ENCODE measurements around the gene RFX1. TPM values are rescaled to one million over a fixed set of nuclear protein-coding genes. Genes with fewer than 3 reads are reported as not detected.

The RFX1 gene
- total and polyA plus RNA-seq, 9 of the 15 experiments (the other 6 are each of a cell fraction or from before 2014, with no cell fraction given) = 0.14 to 19.3 (median 1.2) TPM

- TF ChIP-seq, protein P1, sequence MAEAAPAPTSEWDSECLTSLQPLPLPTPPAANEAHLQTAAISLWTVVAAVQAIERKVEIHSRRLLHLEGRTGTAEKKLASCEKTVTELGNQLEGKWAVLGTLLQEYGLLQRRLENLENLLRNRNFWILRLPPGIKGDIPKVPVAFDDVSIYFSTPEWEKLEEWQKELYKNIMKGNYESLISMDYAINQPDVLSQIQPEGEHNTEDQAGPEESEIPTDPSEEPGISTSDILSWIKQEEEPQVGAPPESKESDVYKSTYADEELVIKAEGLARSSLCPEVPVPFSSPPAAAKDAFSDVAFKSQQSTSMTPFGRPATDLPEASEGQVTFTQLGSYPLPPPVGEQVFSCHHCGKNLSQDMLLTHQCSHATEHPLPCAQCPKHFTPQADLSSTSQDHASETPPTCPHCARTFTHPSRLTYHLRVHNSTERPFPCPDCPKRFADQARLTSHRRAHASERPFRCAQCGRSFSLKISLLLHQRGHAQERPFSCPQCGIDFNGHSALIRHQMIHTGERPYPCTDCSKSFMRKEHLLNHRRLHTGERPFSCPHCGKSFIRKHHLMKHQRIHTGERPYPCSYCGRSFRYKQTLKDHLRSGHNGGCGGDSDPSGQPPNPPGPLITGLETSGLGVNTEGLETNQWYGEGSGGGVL (CRISPR knock-in tag; IDR thresholded peaks at IDR 0.05) = no peak
- TF ChIP-seq PTRF (tag; IDR thresholded peaks at IDR 0.05) = 0 out of 2 replicates have a peak, but pooled peaks have one; percentile 36
- TF ChIP-seq HCFC1 (IDR thresholded peaks at IDR 0.05; ENCODE audit: low read depth, low read length) = peak; percentile 31; the same call in 1 of the 2 replicates
- TF ChIP-seq FOXA1 (IDR thresholded peaks at IDR 0.05; ENCODE audit: borderline replicate concordance) = no peak
- TF ChIP-seq CC2D1A (IDR thresholded peaks at IDR 0.05) = peak; percentile 68; the same call in 1 of the 2 replicates
- no peak for TF ChIP-seq EZH2 (IDR thresholded peaks at IDR 0.05; ENCODE audit: borderline replicate concordance, low read depth, low read length)
- TF ChIP-seq CREB3 (tag; conservative IDR thresholded peaks at IDR 0.05; ENCODE audit: low read depth) = no peak
- peak; percentile 33; the same call in 1 of the 2 replicates for TF ChIP-seq ZNF592 (IDR thresholded peaks at IDR 0.05)
- TF ChIP-seq RBM25 (IDR thresholded peaks at IDR 0.05; ENCODE audit: low read depth, low read length, severe bottlenecking) = peak; percentile 91
- no peak for TF ChIP-seq TARDBP (IDR thresholded peaks at IDR 0.05)
- TF ChIP-seq VEZF1 (CRISPR knock-in tag; IDR thresholded peaks at IDR 0.05) = peak; percentile 50; the same call in 1 of the 2 replicates
- peak; percentile 7; the same call in 1 of the 2 replicates for TF ChIP-seq KLF16 (IDR thresholded peaks at IDR 0.05)
- TF ChIP-seq ZFP36 (IDR thresholded peaks at IDR 0.05; ENCODE audit: low read depth, low read length, partially characterized antibody) = peak; percentile 78
- no peak for TF ChIP-seq SLC30A9 (CRISPR knock-in tag; IDR thresholded peaks at IDR 0.05)
- TF ChIP-seq, protein P2, sequence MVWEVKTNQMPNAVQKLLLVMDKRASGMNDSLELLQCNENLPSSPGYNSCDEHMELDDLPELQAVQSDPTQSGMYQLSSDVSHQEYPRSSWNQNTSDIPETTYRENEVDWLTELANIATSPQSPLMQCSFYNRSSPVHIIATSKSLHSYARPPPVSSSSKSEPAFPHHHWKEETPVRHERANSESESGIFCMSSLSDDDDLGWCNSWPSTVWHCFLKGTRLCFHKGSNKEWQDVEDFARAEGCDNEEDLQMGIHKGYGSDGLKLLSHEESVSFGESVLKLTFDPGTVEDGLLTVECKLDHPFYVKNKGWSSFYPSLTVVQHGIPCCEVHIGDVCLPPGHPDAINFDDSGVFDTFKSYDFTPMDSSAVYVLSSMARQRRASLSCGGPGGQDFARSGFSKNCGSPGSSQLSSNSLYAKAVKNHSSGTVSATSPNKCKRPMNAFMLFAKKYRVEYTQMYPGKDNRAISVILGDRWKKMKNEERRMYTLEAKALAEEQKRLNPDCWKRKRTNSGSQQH (CRISPR knock-in tag; IDR thresholded peaks at IDR 0.05) = no peak
- TF ChIP-seq ZBED1 (IDR thresholded peaks at IDR 0.05) = no peak
These were observed 17.5 kb upstream of the RFX1 start (continued) for GRCh38 chr19:14023404-14024235.
